Measurements from ENCODE around the gene NEXN.

NEXN gene

GRCh38 chr1:77942400-77943140 is 54.1 kb downstream of the NEXN start:
- no peak for TF ChIP-seq REST (IDR thresholded peaks at IDR 0.05; ENCODE audit: insufficient replicate concordance, low read depth)
- TF ChIP-seq POLR2AphosphoS5 (IDR thresholded peaks at IDR 0.05; ENCODE audit: low read depth), result no peak
- TF ChIP-seq GABPA (IDR thresholded peaks at IDR 0.05; ENCODE audit: low read depth), result no peak
- TF ChIP-seq SPI1 (IDR thresholded peaks at IDR 0.05; ENCODE audit: borderline replicate concordance, low read depth), result no peak
- no peak for TF ChIP-seq CTCF (IDR thresholded peaks at IDR 0.05; ENCODE audit: insufficient read depth, low read length)
- H3K4me3 ChIP-seq (replicated peaks; ENCODE audit: insufficient read depth, low read length), result no peak overlapping the region
- H3K27ac ChIP-seq (replicated peaks), result no peak overlapping the region
- no peak for DNase-seq (ENCODE audit: low read depth in 1 of 2, low spot score in 1 of 2)
- no peaks in the 10 kb centered on the region for H3K27me3 ChIP-seq (ENCODE audit: insufficient read depth, poor library complexity, severe bottlenecking)

- TF ChIP-seq POLR2AphosphoS5 (IDR thresholded peaks at IDR 0.05; ENCODE audit: low read depth), result no peak
- no peak for TF ChIP-seq REST (IDR thresholded peaks at IDR 0.05; ENCODE audit: insufficient replicate concordance, low read depth)
- H3K27me3 ChIP-seq (ENCODE audit: insufficient read depth, poor library complexity, severe bottlenecking), result no peaks in the 10 kb centered on the region
- H3K4me3 ChIP-seq (replicated peaks; ENCODE audit: insufficient read depth, low read length), result no peak overlapping the region
- DNase-seq (ENCODE audit: low read depth in 1 of 2, low spot score in 1 of 2), result no peak
- no peak overlapping the region for H3K27ac ChIP-seq (replicated peaks)
Measured at GRCh38 chr1:77945345-77945744, 56.9 kb downstream of the NEXN start.

GRCh38 chr1:77948841-77949424 is 60.5 kb downstream of the NEXN start:
- Histone ChIP-seq H3K4me3 (replicated peaks; ENCODE audit: insufficient read depth, low read length) (no peak overlapping the region), H3K27me3 (ENCODE audit: insufficient read depth, poor library complexity, severe bottlenecking) (no peaks in the 10 kb centered on the region), H3K27ac (replicated peaks) (no peak overlapping the region)
- DNase-seq (ENCODE audit: low read depth in 1 of 2, low spot score in 1 of 2), result no peak
- TF ChIP-seq GABPA (IDR thresholded peaks at IDR 0.05; ENCODE audit: low read depth), result no peak
- TF ChIP-seq SPI1 (IDR thresholded peaks at IDR 0.05; ENCODE audit: borderline replicate concordance, low read depth), result no peak
- no peak for TF ChIP-seq REST (IDR thresholded peaks at IDR 0.05; ENCODE audit: insufficient replicate concordance, low read depth)
- no peak for TF ChIP-seq CTCF (IDR thresholded peaks at IDR 0.05; ENCODE audit: insufficient read depth, low read length)
- TF ChIP-seq POLR2AphosphoS5 (IDR thresholded peaks at IDR 0.05; ENCODE audit: low read depth), result no peak

Measured in HL-60 (cell line).